Large intestine (tissue), 3 donors: Measurements from ENCODE around the gene CCDC69. TPM values are rescaled to one million over a fixed set of nuclear protein-coding genes. Genes with fewer than 3 reads are reported as not detected.

ENCODE experiments used
- DNase-seq, 2 donors: peaks; one replicate each; pipeline versions ENCODE4 v3.0.0 to v3.0.0-alpha.2; 2013
- H3K27ac ChIP-seq: one replicate; pipeline ENCODE4 v1.5.1; 2013; ENCODE audit warnings: low read length
- H3K27me3 ChIP-seq: 2 replicates; pipeline ENCODE4 v1.6.1; 2013; ENCODE audit warnings: low read length; ENCODE audit not compliant: control insufficient read depth, insufficient read depth
- H3K36me3 ChIP-seq: 2 replicates; pipeline ENCODE4 v1.6.1; 2013; ENCODE audit warnings: low read length; ENCODE audit not compliant: control insufficient read depth, insufficient read depth
- H3K4me1 ChIP-seq: one replicate; pipeline ENCODE4 v1.6.1; 2013; ENCODE audit warnings: low read length; ENCODE audit not compliant: control insufficient read depth, insufficient read depth
- H3K4me3 ChIP-seq: one replicate; pipeline ENCODE4 v1.5.1; 2013; ENCODE audit warnings: low read length
- H3K9me3 ChIP-seq: one replicate; pipeline ENCODE4 v1.6.1; 2013; ENCODE audit warnings: mild to moderate bottlenecking, low read depth, low read length, moderate library complexity; ENCODE audit not compliant: control insufficient read depth
- WGBS: methylation state at CpG from one replicate; pipeline ENCODE4 v1.1.5; 2013; ENCODE audit warnings: low lambda C conversion rate; ENCODE audit not compliant: insufficient coverage; 5-methylcytosine and 5-hydroxymethylcytosine counted together
- polyA plus RNA-seq: library from polyadenylated mRNA; unstranded; fragments of 120-200 nt; gene quantifications from one replicate; pipeline ENCODE4 v1.2.1, GENCODE V29; 2013

The CCDC69 gene
- polyA plus RNA-seq, 1 donor = 45.3 TPM

DNA sequence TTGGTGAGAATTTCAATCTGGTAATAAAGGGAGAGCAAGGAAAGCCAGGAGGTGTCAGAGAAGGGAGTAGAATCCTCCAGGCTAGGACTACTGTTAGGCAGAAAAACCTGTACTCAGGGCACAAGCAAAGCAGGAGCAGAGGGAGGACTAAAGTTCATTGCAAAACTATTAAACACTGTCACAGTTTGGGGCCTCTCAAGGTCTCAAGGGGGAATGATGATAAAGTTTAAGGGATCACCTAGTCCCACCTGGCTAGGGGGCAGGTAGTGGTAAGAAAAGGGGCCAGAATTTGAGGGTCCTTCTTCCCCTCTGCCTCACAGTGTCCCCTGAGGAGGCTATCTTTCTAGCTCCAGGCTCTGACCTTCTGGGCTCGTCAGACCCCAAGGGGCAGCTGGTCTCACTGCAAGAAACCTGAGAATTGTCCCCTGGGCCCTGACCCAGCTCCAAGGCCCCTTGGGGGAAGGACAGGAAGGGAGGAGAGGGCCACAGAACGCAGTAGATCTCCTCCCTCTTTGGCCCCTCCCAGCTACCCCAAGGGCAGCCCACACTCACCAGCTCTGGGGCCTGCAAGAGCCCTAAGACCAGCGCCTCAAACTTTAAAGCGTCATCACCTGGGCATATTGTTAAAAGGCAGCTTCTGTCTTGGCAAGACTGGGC, 974 bp downstream of the CCDC69 start:
- DNase-seq = peak in 1 of 2 donors; percentile 80
- H3K27ac ChIP-seq = peak overlapping the region; percentile 76
- peaks cover 22% of the 10 kb centered on the region for H3K4me1 ChIP-seq
- H3K36me3 ChIP-seq = no peaks in the 10 kb centered on the region
- H3K9me3 ChIP-seq = no peaks in the 10 kb centered on the region
- H3K4me3 ChIP-seq = peak overlapping the region; percentile 88
- H3K27me3 ChIP-seq = no peaks in the 10 kb centered on the region
- WGBS = no CpG with 5 or more reads among the region's 4 CpGs

- Histone ChIP-seq H3K36me3 (no peaks in the 10 kb centered on the region), H3K4me1 (peaks cover 26% of the 10 kb centered on the region), H3K27ac (peak overlapping the region; percentile 76), H3K27me3 (no peaks in the 10 kb centered on the region), H3K9me3 (no peaks in the 10 kb centered on the region), H3K4me3 (peak overlapping the region; percentile 88)
- whole genome bisulfite sequencing = no CpG with 5 or more reads among the region's 6 CpGs
- DNase-seq = no peak
Measured at GRCh38 chr5:151222054-151222789, 1.7 kb downstream of the CCDC69 start.

- no peak overlapping the region for H3K4me3 ChIP-seq
- H3K27ac ChIP-seq = no peak overlapping the region
- peak in 1 of 2 donors; percentile 29 for DNase-seq
- H3K36me3 ChIP-seq = no peaks in the 10 kb centered on the region
- 60% methylated on average over 1 of the region's 3 CpGs for WGBS
- H3K9me3 ChIP-seq = no peaks in the 10 kb centered on the region
- peaks cover 26% of the 10 kb centered on the region for H3K4me1 ChIP-seq
- H3K27me3 ChIP-seq = no peaks in the 10 kb centered on the region
Measured at GRCh38 chr5:151221574-151221973, 2.3 kb downstream of the CCDC69 start.

GRCh38 chr5:151219789-151220188, 4.1 kb downstream of the CCDC69 start:
- H3K27me3 ChIP-seq = no peaks in the 10 kb centered on the region
- H3K36me3 ChIP-seq = no peaks in the 10 kb centered on the region
- H3K27ac ChIP-seq = no peak overlapping the region
- 100% methylated on average over 1 of the region's 7 CpGs for WGBS
- H3K4me1 ChIP-seq = peaks cover 29% of the 10 kb centered on the region
- no peak for DNase-seq
- no peak overlapping the region for H3K4me3 ChIP-seq
- H3K9me3 ChIP-seq = no peaks in the 10 kb centered on the region

GRCh38 chr5:151219138-151219537, 4.8 kb downstream of the CCDC69 start:
- WGBS = 65% methylated on average over 2 of the region's 9 CpGs
- H3K4me3 ChIP-seq = no peak overlapping the region
- H3K9me3 ChIP-seq = no peaks in the 10 kb centered on the region
- no peaks in the 10 kb centered on the region for H3K27me3 ChIP-seq
- no peak for DNase-seq
- no peak overlapping the region for H3K27ac ChIP-seq
- H3K36me3 ChIP-seq = no peaks in the 10 kb centered on the region
- H3K4me1 ChIP-seq = peaks cover 35% of the 10 kb centered on the region

GRCh38 chr5:151218177-151218576, 5.7 kb downstream of the CCDC69 start:
- no peak for DNase-seq
- WGBS = 100% methylated on average over 2 of the region's 6 CpGs
- no peak overlapping the region for H3K4me3 ChIP-seq
- no peaks in the 10 kb centered on the region for H3K9me3 ChIP-seq
- H3K36me3 ChIP-seq = no peaks in the 10 kb centered on the region
- no peaks in the 10 kb centered on the region for H3K27me3 ChIP-seq
- H3K27ac ChIP-seq = no peak overlapping the region
- H3K4me1 ChIP-seq = peaks cover 40% of the 10 kb centered on the region

- H3K9me3 ChIP-seq = no peaks in the 10 kb centered on the region
- no peak overlapping the region for H3K4me3 ChIP-seq
- H3K4me1 ChIP-seq = peaks cover 27% of the 10 kb centered on the region
- WGBS = 72% methylated on average over 2 of the region's 5 CpGs
- no peak overlapping the region for H3K27ac ChIP-seq
- no peak for DNase-seq
- no peaks in the 10 kb centered on the region for H3K27me3 ChIP-seq
- no peaks in the 10 kb centered on the region for H3K36me3 ChIP-seq
Measured at GRCh38 chr5:151216781-151217180, 7.1 kb downstream of the CCDC69 start.

DNA sequence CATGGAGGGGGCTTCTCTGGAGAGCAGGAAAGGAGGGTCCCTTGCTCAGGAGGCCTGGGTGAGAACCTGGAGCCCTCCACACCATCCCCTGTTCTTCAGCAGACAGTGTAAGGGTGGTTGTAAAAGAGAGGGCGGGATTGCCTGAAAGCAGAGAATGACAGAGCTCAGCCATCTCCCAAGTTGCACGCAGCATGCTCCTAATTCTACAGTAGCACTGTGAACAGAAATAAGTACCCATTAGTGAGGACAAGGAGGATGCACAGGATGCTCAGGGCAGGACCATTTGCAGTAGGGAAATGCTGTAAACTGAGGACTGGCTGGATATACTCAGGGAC, 8.4 kb downstream of the CCDC69 start:
- Histone ChIP-seq H3K27ac (no peak overlapping the region), H3K36me3 (no peaks in the 10 kb centered on the region), H3K9me3 (no peaks in the 10 kb centered on the region), H3K27me3 (no peaks in the 10 kb centered on the region), H3K4me3 (no peak overlapping the region), H3K4me1 (peaks cover 22% of the 10 kb centered on the region)
- DNase-seq = no peak
- no CpG with 5 or more reads among the region's 2 CpGs for WGBS

DNA sequence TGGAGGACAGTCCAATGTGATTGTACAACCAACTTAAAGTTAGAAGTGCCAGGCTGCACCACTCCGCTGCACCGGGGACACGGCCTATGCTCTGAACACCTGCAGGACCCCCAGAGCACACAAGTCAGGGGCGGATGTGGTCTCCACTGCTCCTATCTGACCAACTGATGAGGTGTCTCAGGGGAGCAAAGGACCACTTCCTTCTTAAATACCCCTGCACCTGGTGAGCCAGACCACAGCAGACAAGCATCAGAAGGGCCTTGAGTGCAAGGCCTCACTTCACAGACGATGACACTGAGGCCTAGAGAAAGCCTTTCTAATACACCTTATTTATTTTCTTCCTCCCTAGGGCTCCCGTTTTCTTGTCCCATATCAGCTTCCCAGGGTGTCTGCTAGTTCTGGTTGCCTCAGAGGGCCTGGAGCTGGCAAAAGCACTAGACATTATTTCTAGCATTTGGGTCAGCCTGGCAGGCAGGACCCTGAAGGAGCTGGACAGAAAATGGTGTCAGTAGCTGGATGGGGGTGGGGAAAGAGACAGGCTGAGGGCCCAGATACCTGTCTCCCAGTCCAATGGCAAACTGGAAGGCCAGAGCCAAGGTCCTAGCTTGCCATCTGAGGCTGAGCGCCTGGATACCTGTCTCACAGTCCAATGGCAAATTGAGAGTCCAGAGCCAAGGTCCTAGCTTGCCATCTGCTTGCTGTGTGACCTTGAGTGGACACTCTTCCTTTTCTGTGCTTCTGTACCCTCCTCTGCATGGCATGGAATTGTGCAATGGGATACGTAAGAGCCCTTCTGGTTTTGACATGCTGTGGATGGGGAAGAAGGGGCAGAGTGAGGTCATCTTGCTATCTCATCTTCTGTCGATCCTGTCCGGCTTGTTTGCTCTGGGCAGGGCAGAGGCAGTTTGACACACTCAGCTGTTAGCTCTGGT, 9.0 kb downstream of the CCDC69 start:
- H3K27ac ChIP-seq = peak overlapping the region; percentile 92
- WGBS = no CpG with 5 or more reads among the region's 10 CpGs
- no peak overlapping the region for H3K4me3 ChIP-seq
- DNase-seq = no peak
- H3K27me3 ChIP-seq = no peaks in the 10 kb centered on the region
- H3K36me3 ChIP-seq = no peaks in the 10 kb centered on the region
- H3K9me3 ChIP-seq = no peaks in the 10 kb centered on the region
- peaks cover 22% of the 10 kb centered on the region for H3K4me1 ChIP-seq
